D721Med (cell line): ENCODE results near the gene COL19A1.

Source experiments
- DNase-seq: peaks from one replicate; pipeline ENCODE4 v3.0.0; 2011; ENCODE audit warnings: low spot score; ENCODE audit not compliant: insufficient read length
- FAIRE-seq: peaks from 2 replicates; lab custom pipeline; 2011; peaks lifted over from hg19 to GRCh38; lab: Jason Lieb, UNC
- CTCF ChIP-seq: IDR thresholded peaks from 2 replicates; pipeline ENCODE4 v1.5.1; 2012; ENCODE audit warnings: mild to moderate bottlenecking, control low read depth; ENCODE audit not compliant: insufficient read depth; ENCODE audit errors: missing control alignments

Gene COL19A1

GRCh38 chr6:70241991-70242420 lies 375.6 kb downstream of the COL19A1 start:
- DNase-seq (no peak), FAIRE-seq (no peak)
- no peak for TF ChIP-seq CTCF

GRCh38 chr6:70246118-70246517 lies 379.8 kb downstream of the COL19A1 start:
- FAIRE-seq = no peak
- no peak for DNase-seq
- no peak for TF ChIP-seq CTCF

GRCh38 chr6:70252604-70253003 lies 386.2 kb downstream of the COL19A1 start:
- no peak for TF ChIP-seq CTCF
- FAIRE-seq (no peak), DNase-seq (no peak)

GRCh38 chr6:70253923-70254322 lies 387.6 kb downstream of the COL19A1 start:
- DNase-seq (no peak), FAIRE-seq (no peak)
- no peak for TF ChIP-seq CTCF

GRCh38 chr6:70254784-70255183 lies 388.4 kb downstream of the COL19A1 start:
- TF ChIP-seq CTCF = no peak
- FAIRE-seq (no peak), DNase-seq (no peak)

GRCh38 chr6:70257768-70258273 lies 391.5 kb downstream of the COL19A1 start:
- no peak for TF ChIP-seq CTCF
- DNase-seq (no peak), FAIRE-seq (no peak)

GRCh38 chr6:70258483-70258882 lies 392.1 kb downstream of the COL19A1 start:
- no peak for TF ChIP-seq CTCF
- DNase-seq (no peak), FAIRE-seq (no peak)
